Measurements from ENCODE around the gene JAKMIP1. TPM values are rescaled to one million over a fixed set of nuclear protein-coding genes. Genes with fewer than 3 reads are reported as not detected.

JAKMIP1 gene
- total RNA-seq, 1 donor from 2014 or later, result not detected

GRCh38 chr4:6126971-6127745 is 73.2 kb downstream of the JAKMIP1 start:
- Mint-ChIP-seq H3K4me1 (no peaks in the 10 kb centered on the region), H3K36me3 (no peaks in the 10 kb centered on the region), H3K27me3 (ENCODE audit: low read depth) (peaks cover 9% of the 10 kb centered on the region), H3K27ac (no peak overlapping the region), H3K9me3 (no peaks in the 10 kb centered on the region), H3K4me3 (no peak overlapping the region)
- TF ChIP-seq CTCF (IDR thresholded peaks at IDR 0.05; ENCODE audit: unreplicated experiment), result no peak
- no peak for DNase-seq (ENCODE audit: low spot score in 2 of 2, unreplicated experiment in 2 of 2)

DNA sequence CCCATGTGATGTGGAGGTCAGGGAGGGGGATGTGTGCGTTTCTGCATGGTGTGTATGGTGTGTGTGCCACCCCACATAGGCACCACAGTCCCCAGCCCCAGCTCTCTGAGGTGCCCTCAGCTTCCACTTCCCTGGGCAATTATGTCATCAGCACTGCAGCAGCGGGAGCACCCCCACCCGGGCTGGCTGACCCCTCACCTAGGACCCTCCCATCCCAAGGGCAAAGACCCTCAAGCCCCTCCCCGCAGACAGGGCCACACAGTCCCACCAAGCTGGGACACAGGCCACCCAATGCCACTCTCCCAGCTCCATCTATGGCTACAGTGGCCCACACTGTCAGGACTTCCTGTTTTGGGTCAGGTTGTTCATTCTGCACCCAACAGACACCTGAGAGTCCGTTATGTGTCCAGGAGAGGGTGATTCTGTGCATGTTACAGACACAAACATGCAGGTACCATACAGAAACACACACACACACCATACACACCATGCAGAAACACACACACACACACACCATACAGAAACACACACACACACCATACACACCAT is 75.2 kb downstream of the JAKMIP1 start:
- DNase-seq (ENCODE audit: low spot score in 2 of 2, unreplicated experiment in 2 of 2), result no peak
- Mint-ChIP-seq H3K27ac (no peak overlapping the region), H3K36me3 (no peaks in the 10 kb centered on the region), H3K27me3 (ENCODE audit: low read depth) (peaks cover 9% of the 10 kb centered on the region), H3K9me3 (no peaks in the 10 kb centered on the region), H3K4me3 (no peak overlapping the region), H3K4me1 (no peaks in the 10 kb centered on the region)
- no peak for TF ChIP-seq CTCF (IDR thresholded peaks at IDR 0.05; ENCODE audit: unreplicated experiment)

GRCh38 chr4:6124386-6125102 is 75.8 kb downstream of the JAKMIP1 start:
- TF ChIP-seq CTCF (IDR thresholded peaks at IDR 0.05; ENCODE audit: unreplicated experiment), result no peak
- Mint-ChIP-seq H3K36me3 (no peaks in the 10 kb centered on the region), H3K9me3 (no peaks in the 10 kb centered on the region)

GRCh38 chr4:6123976-6124375 is 76.4 kb downstream of the JAKMIP1 start:
- Mint-ChIP-seq H3K4me1 (no peaks in the 10 kb centered on the region), H3K27ac (no peak overlapping the region), H3K27me3 (ENCODE audit: low read depth) (peaks cover 14% of the 10 kb centered on the region), H3K36me3 (no peaks in the 10 kb centered on the region), H3K9me3 (no peaks in the 10 kb centered on the region), H3K4me3 (no peak overlapping the region)
- DNase-seq (ENCODE audit: low spot score in 2 of 2, unreplicated experiment in 2 of 2), result no peak
- TF ChIP-seq CTCF (IDR thresholded peaks at IDR 0.05; ENCODE audit: unreplicated experiment), result no peak

More at GRCh38 chr4:6124386-6125102, 75.8 kb downstream of the JAKMIP1 start:
- Mint-ChIP-seq H3K4me1 (no peaks in the 10 kb centered on the region), H3K27ac (no peak overlapping the region), H3K27me3 (ENCODE audit: low read depth) (peaks cover 14% of the 10 kb centered on the region), H3K4me3 (no peak overlapping the region)
- no peak for DNase-seq (ENCODE audit: low spot score in 2 of 2, unreplicated experiment in 2 of 2)

- Mint-ChIP-seq H3K27me3 (ENCODE audit: low read depth) (peaks cover 17% of the 10 kb centered on the region), H3K4me1 (no peaks in the 10 kb centered on the region), H3K36me3 (no peaks in the 10 kb centered on the region), H3K9me3 (no peaks in the 10 kb centered on the region), H3K4me3 (no peak overlapping the region), H3K27ac (no peak overlapping the region)
- no peak for DNase-seq (ENCODE audit: low spot score in 2 of 2, unreplicated experiment in 2 of 2)
- no peak for TF ChIP-seq CTCF (IDR thresholded peaks at IDR 0.05; ENCODE audit: unreplicated experiment)
Measured at GRCh38 chr4:6123541-6123940, 76.8 kb downstream of the JAKMIP1 start.
